22Rv1 (cell line): ENCODE data around the gene PIAS1.

Source experiments
- H3K27ac ChIP-seq: fragments of 450-650 bp; 2 replicates; pipeline ENCODE4 v1.5.1; 2017
- CTCF ChIP-seq: fragments of 450-650 bp; IDR thresholded peaks from 2 replicates; pipeline ENCODE4 v1.5.1; 2017; ENCODE audit warnings: mild to moderate bottlenecking
- ZFX ChIP-seq: fragments of 450-650 bp; IDR thresholded peaks from 2 replicates; pipeline ENCODE4 v1.6.1; 2017; ENCODE audit warnings: antibody characterized with exemption, borderline replicate concordance

The PIAS1 gene

GRCh38 chr15:68047826-68048225, 6.3 kb upstream of the PIAS1 start:
- no peak overlapping the region for H3K27ac ChIP-seq

GRCh38 chr15:68051109-68051508, 3.0 kb upstream of the PIAS1 start:
- TF ChIP-seq ZFX = no peak
- TF ChIP-seq CTCF = no peak
- H3K27ac ChIP-seq = no peak overlapping the region

More at GRCh38 chr15:68047826-68048225, 6.3 kb upstream of the PIAS1 start:
- TF ChIP-seq ZFX (no peak), CTCF (no peak)

GRCh38 chr15:68051907-68052306, 2.2 kb upstream of the PIAS1 start:
- TF ChIP-seq CTCF (no peak), ZFX (no peak)
- no peak overlapping the region for H3K27ac ChIP-seq

- TF ChIP-seq CTCF (no peak), ZFX (no peak)
- no peak overlapping the region for H3K27ac ChIP-seq
Observed at GRCh38 chr15:68052431-68052830, 1.7 kb upstream of the PIAS1 start.

GRCh38 chr15:68053001-68053400, 1.1 kb upstream of the PIAS1 start:
- H3K27ac ChIP-seq = no peak overlapping the region

GRCh38 chr15:68054628-68055223, 611 bp downstream of the PIAS1 start:
- peak overlapping the region; percentile 50 for H3K27ac ChIP-seq
- TF ChIP-seq ZFX (no peak), CTCF (no peak)

More at GRCh38 chr15:68053001-68053400, 1.1 kb upstream of the PIAS1 start:
- TF ChIP-seq ZFX = no peak
- TF ChIP-seq CTCF = no peak

GRCh38 chr15:68055224-68055705, 1.1 kb downstream of the PIAS1 start:
- TF ChIP-seq CTCF = no peak
- TF ChIP-seq ZFX = no peak
- no peak overlapping the region for H3K27ac ChIP-seq
